Fibroblast of lung (primary cell): ENCODE data around the gene DGKA. TPM values are rescaled to one million over a fixed set of nuclear protein-coding genes. Genes with fewer than 3 reads are reported as not detected.

ENCODE experiments used
- DNase-seq, 2 donors: peaks; one replicate each; pipeline versions ENCODE4 v3.0.0 to v3.0.0-alpha.2; 2010; ENCODE audit warnings: low read depth in 2 of 2
- H2AFZ ChIP-seq: 2 replicates; pipeline ENCODE4 v1.5.1; 2012; ENCODE audit warnings: low read length, control low read depth, inconsistent platforms
- H3K27ac ChIP-seq: 2 replicates; pipeline ENCODE4 v1.5.1; 2011; ENCODE audit warnings: low read length, control low read depth; ENCODE audit not compliant: insufficient read depth
- H3K27me3 ChIP-seq: 2 replicates; pipeline ENCODE4 v1.5.1; 2011; ENCODE audit warnings: mild to moderate bottlenecking, low read length; ENCODE audit not compliant: control insufficient read depth, insufficient read depth
- H3K36me3 ChIP-seq: 2 replicates; pipeline ENCODE4 v1.5.1; 2011; ENCODE audit warnings: low read length; ENCODE audit not compliant: control insufficient read depth, insufficient read depth
- H3K4me1 ChIP-seq: 2 replicates; pipeline ENCODE4 v1.5.1; 2011; ENCODE audit warnings: low read length; ENCODE audit not compliant: control insufficient read depth, insufficient read depth; ENCODE audit errors: extremely low read depth
- H3K4me2 ChIP-seq: 2 replicates; pipeline ENCODE4 v1.5.1; 2011; ENCODE audit warnings: low read length, control low read depth; ENCODE audit not compliant: insufficient read depth; ENCODE audit errors: extremely low read depth
- H3K4me3 ChIP-seq, 4 experiments: fragments of 200-600 bp in 1 of 4; sonication (generic) in 1 of 4; replicated peaks in 1 of 4; 2 replicates each; pipeline ENCODE4 v1.5.1; 2011 to 2016; ENCODE audit warnings: low read length in 4 of 4, low read depth in 3 of 4, mild to moderate bottlenecking in 3 of 4, control low read depth in 2 of 4, inconsistent platforms in 1 of 4, mixed read lengths in 1 of 4; ENCODE audit not compliant: insufficient read depth in 1 of 4; ENCODE audit errors: control extremely low read depth in 1 of 4
- H3K79me2 ChIP-seq: 2 replicates; pipeline ENCODE4 v1.5.1; 2012; ENCODE audit warnings: mild to moderate bottlenecking, low read length, inconsistent platforms; ENCODE audit not compliant: control insufficient read depth, insufficient read depth
- H3K9ac ChIP-seq: 2 replicates; pipeline ENCODE4 v1.5.1; 2011; ENCODE audit warnings: mild to moderate bottlenecking, low read length, control low read depth; ENCODE audit not compliant: insufficient read depth
- H3K9me3 ChIP-seq: 2 replicates; pipeline ENCODE4 v1.5.1; 2012; ENCODE audit warnings: low read depth, low read length; ENCODE audit not compliant: control insufficient read depth, insufficient read depth
- H4K20me1 ChIP-seq: 2 replicates; pipeline ENCODE4 v1.5.1; 2011; ENCODE audit warnings: low read length; ENCODE audit not compliant: control insufficient read depth, insufficient read depth; ENCODE audit errors: extremely low read depth
- CTCF ChIP-seq, 2 donors: IDR thresholded peaks in 1 of 2; conservative IDR thresholded peaks in 1 of 2; 1 replicate in 1 of 2; 2 replicates in 1 of 2; pipeline ENCODE4 v1.5.1; 2011 to 2012; ENCODE audit warnings: low read length in 2 of 2, control low read depth in 1 of 2, inconsistent platforms in 1 of 2, low read depth in 1 of 2, mild to moderate bottlenecking in 1 of 2
- EZH2 ChIP-seq: IDR thresholded peaks from 2 replicates; pipeline ENCODE4 v1.5.1; 2012; ENCODE audit warnings: low read length, control low read depth, mild to moderate bottlenecking; ENCODE audit errors: missing control alignments
- polyA plus RNA-seq, 2 donors: library from polyadenylated mRNA; depleted of rRNA in 1 of 2; stranded (reverse) in 1 of 2; unstranded in 1 of 2; fragments of >200 nt; gene quantifications; 2 replicates each; pipeline ENCODE4 v1.2.1, GENCODE V29; 2011 to 2012; ENCODE audit warnings: missing spikeins in 1 of 2
- total RNA-seq: library from RNA; depleted of rRNA; stranded (reverse); fragments of >200 nt; gene quantifications from 2 replicates; pipeline ENCODE4 v1.2.1, GENCODE V29; 2014

DGKA gene
- total and polyA plus RNA-seq, 2 donors (not counting 1 experiment from before 2014, with no cell fraction given) = 44.7 to 51.9 TPM

DNA sequence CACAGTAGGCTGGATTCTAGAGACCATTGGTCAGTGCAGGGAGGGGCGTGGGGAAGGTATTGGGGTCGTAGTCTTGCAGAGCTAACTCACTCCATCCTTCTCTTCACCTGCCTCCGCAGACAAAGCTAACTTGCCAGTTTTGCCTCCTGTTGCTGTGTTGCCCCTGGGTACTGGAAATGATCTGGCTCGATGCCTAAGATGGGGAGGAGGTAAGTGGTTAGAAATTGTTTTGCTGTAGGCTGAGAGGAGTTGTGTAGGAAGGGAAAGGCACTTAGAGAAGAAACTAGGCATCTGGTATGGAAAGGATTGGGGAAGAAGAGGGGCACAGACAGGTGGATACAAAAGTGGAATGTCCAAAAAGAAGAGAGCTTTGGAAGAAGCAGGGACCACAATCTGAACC lies 11.1 kb downstream of the DGKA start:
- no peak overlapping the region for H3K4me2 ChIP-seq
- H3K36me3 ChIP-seq = peaks cover 8% of the 10 kb centered on the region
- TF ChIP-seq CTCF (conservative IDR thresholded peaks at IDR 0.05 in 1 of 2, IDR thresholded peaks at IDR 0.05 in 1 of 2; ENCODE audit: low read depth in 1 of 2, low read length in 2 of 2) (no peak), EZH2 (no peak)
- H2AFZ ChIP-seq = no peak overlapping the region
- no peaks in the 10 kb centered on the region for H3K79me2 ChIP-seq
- H4K20me1 ChIP-seq = no peaks in the 10 kb centered on the region
- no peaks in the 10 kb centered on the region for H3K9me3 ChIP-seq
- no peaks in the 10 kb centered on the region for H3K27me3 ChIP-seq
- H3K4me1 ChIP-seq = peaks cover 3% of the 10 kb centered on the region
- H3K4me3 ChIP-seq = no peak overlapping the region
- H3K27ac ChIP-seq = no peak overlapping the region
- DNase-seq = no peak
- no peak overlapping the region for H3K9ac ChIP-seq

DNA sequence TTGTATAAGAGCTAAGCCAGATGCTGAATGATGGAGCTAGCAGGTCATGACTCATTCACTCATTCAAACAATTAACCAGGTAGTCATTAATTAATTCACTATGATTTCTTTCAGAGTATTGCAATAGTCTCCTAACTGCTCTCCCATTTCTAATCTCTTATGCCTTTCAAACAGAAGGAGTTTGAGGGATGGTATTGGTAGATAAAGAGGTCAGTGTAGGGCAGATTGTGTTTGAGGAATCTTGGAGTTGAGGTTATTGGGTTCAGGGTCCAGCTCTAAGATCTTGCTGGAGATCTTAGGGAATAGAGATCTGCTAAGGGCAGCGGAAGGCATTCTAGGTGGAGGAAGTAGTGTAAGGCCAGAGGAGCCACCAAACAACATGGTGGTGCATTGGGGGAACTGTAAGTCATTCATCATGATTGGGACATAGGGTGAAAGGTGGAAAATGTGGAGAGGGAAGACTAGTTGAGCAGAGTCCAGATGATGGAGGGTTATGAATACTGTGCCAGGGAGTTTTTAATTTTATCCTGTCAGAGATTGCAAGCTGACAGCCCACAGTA lies 11.7 kb downstream of the DGKA start:
- Histone ChIP-seq H3K36me3 (peaks cover 8% of the 10 kb centered on the region), H3K4me1 (peaks cover 3% of the 10 kb centered on the region), H4K20me1 (no peaks in the 10 kb centered on the region), H3K79me2 (no peaks in the 10 kb centered on the region), H3K4me2 (no peak overlapping the region), H2AFZ (no peak overlapping the region), H3K9ac (no peak overlapping the region), H3K27me3 (no peaks in the 10 kb centered on the region), H3K9me3 (no peaks in the 10 kb centered on the region), H3K27ac (no peak overlapping the region), H3K4me3 (no peak overlapping the region)
- no peak for DNase-seq
- TF ChIP-seq EZH2 (no peak), CTCF (conservative IDR thresholded peaks at IDR 0.05 in 1 of 2, IDR thresholded peaks at IDR 0.05 in 1 of 2; ENCODE audit: low read depth in 1 of 2, low read length in 2 of 2) (no peak)

GRCh38 chr12:55946553-55946952 lies 15.6 kb downstream of the DGKA start:
- H3K9me3 ChIP-seq = no peaks in the 10 kb centered on the region
- no peak for TF ChIP-seq EZH2
- no peak for TF ChIP-seq CTCF (conservative IDR thresholded peaks at IDR 0.05 in 1 of 2, IDR thresholded peaks at IDR 0.05 in 1 of 2; ENCODE audit: low read depth in 1 of 2, low read length in 2 of 2)
- no peaks in the 10 kb centered on the region for H3K4me1 ChIP-seq
- H3K9ac ChIP-seq = no peak overlapping the region
- DNase-seq = no peak
- H2AFZ ChIP-seq = no peak overlapping the region
- no peak overlapping the region for H3K4me2 ChIP-seq
- no peaks in the 10 kb centered on the region for H3K79me2 ChIP-seq
- H4K20me1 ChIP-seq = no peaks in the 10 kb centered on the region
- H3K27me3 ChIP-seq = no peaks in the 10 kb centered on the region
- H3K4me3 ChIP-seq = no peak overlapping the region
- H3K27ac ChIP-seq = no peak overlapping the region
- H3K36me3 ChIP-seq = peaks cover 3% of the 10 kb centered on the region
